Stomach (tissue), 4 donors: ENCODE data around the gene FNDC10.
"Not testable (repeated sequence)": the region's sequence is repeated elsewhere in the genome, so short reads cannot be mapped to it uniquely, and the experiment has no call there.

Experiments
- EP300 ChIP-seq: sonication (generic); formaldehyde crosslinking; IDR thresholded peaks from one replicate; pipeline ENCODE4 v1.6.1; 2017; ENCODE audit warnings: antibody characterized with exemption
- POLR2A ChIP-seq, 4 donors: fragments of 450-650 bp; IDR thresholded peaks; one replicate each; pipeline ENCODE4 v1.6.1; 2016; ENCODE audit warnings: antibody characterized with exemption in 4 of 4, control low read depth in 2 of 4, mild to moderate bottlenecking in 1 of 4, moderate library complexity in 1 of 4
- POLR2AphosphoS5 ChIP-seq, 3 donors: sonication (generic); formaldehyde crosslinking; IDR thresholded peaks; one replicate each; pipeline ENCODE4 v1.6.1; 2016; ENCODE audit warnings: antibody characterized with exemption in 3 of 3
- TF ChIP-seq, protein P1 (sequence below), 7 experiments: fragments of 450-650 bp in 4 of 7; fragments of 200-600 bp in 3 of 7; sonication (generic) in 3 of 7; IDR thresholded peaks; one replicate each; pipeline ENCODE4 v1.5.1; 2016 to 2019; ENCODE audit warnings: antibody characterized with exemption in 7 of 7, control low read depth in 2 of 7, mild to moderate bottlenecking in 1 of 7

DNA sequence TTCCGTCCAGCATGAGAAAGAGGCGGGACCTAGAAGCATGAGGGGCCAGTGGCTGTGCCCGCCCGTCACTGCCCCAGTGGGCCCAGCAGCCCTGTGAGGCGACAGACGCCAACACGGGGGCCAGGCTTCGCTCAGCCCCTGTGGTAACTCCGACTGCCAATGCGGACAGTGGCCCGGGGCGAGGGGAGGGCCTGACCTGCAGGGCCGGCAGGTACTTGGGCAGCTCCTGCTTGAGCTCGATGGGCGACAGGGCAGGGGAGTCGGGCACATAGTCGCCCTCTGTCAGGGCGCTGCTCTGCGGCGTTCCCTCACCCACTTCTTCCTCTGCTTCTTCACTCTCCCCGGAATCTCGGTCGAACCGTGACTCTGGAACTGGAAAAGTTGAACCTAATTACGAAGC lies 40.1 kb upstream of the FNDC10 start:
- not testable (repeated sequence) for TF ChIP-seq POLR2A (IDR thresholded peaks at IDR 0.05); POLR2AphosphoS5 (IDR thresholded peaks at IDR 0.05); EP300
- TF ChIP-seq, protein P1, sequence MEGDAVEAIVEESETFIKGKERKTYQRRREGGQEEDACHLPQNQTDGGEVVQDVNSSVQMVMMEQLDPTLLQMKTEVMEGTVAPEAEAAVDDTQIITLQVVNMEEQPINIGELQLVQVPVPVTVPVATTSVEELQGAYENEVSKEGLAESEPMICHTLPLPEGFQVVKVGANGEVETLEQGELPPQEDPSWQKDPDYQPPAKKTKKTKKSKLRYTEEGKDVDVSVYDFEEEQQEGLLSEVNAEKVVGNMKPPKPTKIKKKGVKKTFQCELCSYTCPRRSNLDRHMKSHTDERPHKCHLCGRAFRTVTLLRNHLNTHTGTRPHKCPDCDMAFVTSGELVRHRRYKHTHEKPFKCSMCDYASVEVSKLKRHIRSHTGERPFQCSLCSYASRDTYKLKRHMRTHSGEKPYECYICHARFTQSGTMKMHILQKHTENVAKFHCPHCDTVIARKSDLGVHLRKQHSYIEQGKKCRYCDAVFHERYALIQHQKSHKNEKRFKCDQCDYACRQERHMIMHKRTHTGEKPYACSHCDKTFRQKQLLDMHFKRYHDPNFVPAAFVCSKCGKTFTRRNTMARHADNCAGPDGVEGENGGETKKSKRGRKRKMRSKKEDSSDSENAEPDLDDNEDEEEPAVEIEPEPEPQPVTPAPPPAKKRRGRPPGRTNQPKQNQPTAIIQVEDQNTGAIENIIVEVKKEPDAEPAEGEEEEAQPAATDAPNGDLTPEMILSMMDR (IDR thresholded peaks at IDR 0.05): not testable (repeated sequence)
